NB4 (cell line): ENCODE results near the gene FAM20B.
"Not testable (repeated sequence)": the region's sequence is repeated elsewhere in the genome, so short reads cannot be mapped to it uniquely, and the experiment has no call there.

Experiments
- DNase-seq: peaks from one replicate; pipeline ENCODE4 v3.0.0; 2010; ENCODE audit warnings: low read depth
- H3K4me3 ChIP-seq: one replicate; pipeline ENCODE4 v1.5.1; 2011; ENCODE audit warnings: mild to moderate bottlenecking, low read depth, low read length, moderate library complexity
- CTCF ChIP-seq: IDR thresholded peaks from one replicate; pipeline ENCODE4 v1.5.1; 2012; ENCODE audit warnings: low read depth, low read length
- MAX ChIP-seq: IDR thresholded peaks from 2 replicates; pipeline ENCODE4 v1.6.1; 2011; ENCODE audit warnings: low read depth, low read length
- MYC ChIP-seq: IDR thresholded peaks from 2 replicates; pipeline ENCODE4 v1.6.1; 2011; ENCODE audit warnings: low read depth, low read length
- POLR2A ChIP-seq: IDR thresholded peaks from 2 replicates; pipeline ENCODE4 v1.6.1; 2011; ENCODE audit warnings: mild to moderate bottlenecking; ENCODE audit not compliant: insufficient read length; ENCODE audit errors: extremely low read depth

The FAM20B gene

GRCh38 chr1:179036844-179037465, 11.3 kb downstream of the FAM20B start:
- no peak for TF ChIP-seq CTCF
- TF ChIP-seq MYC: no peak
- no peak for TF ChIP-seq MAX
- no peak for TF ChIP-seq POLR2A
- H3K4me3 ChIP-seq: no peak overlapping the region

GRCh38 chr1:179038528-179039281, 13.0 kb downstream of the FAM20B start:
- DNase-seq: no peak
- H3K4me3 ChIP-seq: no peak overlapping the region
- no peak for TF ChIP-seq MAX
- no peak for TF ChIP-seq CTCF
- no peak for TF ChIP-seq MYC
- TF ChIP-seq POLR2A: no peak

More at GRCh38 chr1:179036844-179037465, 11.3 kb downstream of the FAM20B start:
- DNase-seq: no peak

- DNase-seq, H3K4me3 ChIP-seq: not testable (repeated sequence)
These were observed 13.9 kb downstream of the FAM20B start for GRCh38 chr1:179039502-179040174.

- not testable (repeated sequence) for DNase-seq, H3K4me3 ChIP-seq
These were observed 14.5 kb downstream of the FAM20B start for GRCh38 chr1:179040175-179040551.

GRCh38 chr1:179042087-179042486, 16.4 kb downstream of the FAM20B start:
- H3K4me3 ChIP-seq: no peak overlapping the region
- no peak for TF ChIP-seq CTCF
- no peak for TF ChIP-seq POLR2A
- TF ChIP-seq MYC: no peak
- TF ChIP-seq MAX: no peak
- DNase-seq: no peak

GRCh38 chr1:179042700-179043099, 17.0 kb downstream of the FAM20B start:
- H3K4me3 ChIP-seq: no peak overlapping the region
- TF ChIP-seq CTCF (no peak), MYC (no peak), MAX (no peak), POLR2A (no peak)
- no peak for DNase-seq
